B cell (primary cell): Measurements from ENCODE around the gene MICALL1. TPM values are rescaled to one million over a fixed set of nuclear protein-coding genes. Genes with fewer than 3 reads are reported as not detected.

ENCODE experiments used
- ATAC-seq: fragments of 200-7000 bp; cut with Tn5 transposase; one replicate; pipeline ENCODE4 v1.10.0; 2021; ENCODE audit warnings: low read depth, mild to moderate bottlenecking, moderate number of reproducible peaks, moderate library complexity
- CTCF ChIA-PET: fragments of 350-600 bp; sonication (Branson Sonifier 250); formaldehyde crosslinking; loops from one replicate; lab custom pipeline; 2021; ENCODE audit warnings: antibody characterized with exemption, inconsistent platforms; lab: Charles Lee
- POLR2A ChIA-PET: fragments of 350-600 bp; sonication (Branson Sonifier 250); formaldehyde crosslinking; loops from one replicate; lab custom pipeline; 2021; ENCODE audit warnings: antibody characterized with exemption; lab: Charles Lee
- DNase-seq: peaks from one replicate; pipeline ENCODE4 v3.0.0; 2013
- H2AFZ ChIP-seq: 2 replicates; pipeline ENCODE4 v1.6.1; 2012; ENCODE audit warnings: mild to moderate bottlenecking, low read depth, low read length; ENCODE audit not compliant: insufficient read depth, poor library complexity, severe bottlenecking
- H3K27ac ChIP-seq, 2 donors: 1 replicate in 1 of 2; 2 replicates in 1 of 2; pipeline ENCODE4 v1.5.1; 2012 to 2013; ENCODE audit warnings: low read length in 2 of 2, mild to moderate bottlenecking in 2 of 2, moderate library complexity in 1 of 2
- H3K27me3 ChIP-seq, 4 experiments: fragments of 200-600 bp in 1 of 4; sonication (generic) in 1 of 4; replicated peaks in 1 of 4; 1 replicate in 2 of 4; 2 replicates in 2 of 4; pipeline versions ENCODE4 v1.6.1 to v1.7.0; 2013 to 2016; ENCODE audit warnings: low read length in 3 of 4, mild to moderate bottlenecking in 2 of 4, mixed read lengths in 1 of 4, moderate library complexity in 1 of 4; ENCODE audit not compliant: insufficient read depth in 4 of 4, control insufficient read depth in 3 of 4; ENCODE audit errors: control extremely low read depth in 1 of 4
- H3K36me3 ChIP-seq, 2 experiments: replicated peaks in 1 of 2; 1 replicate in 1 of 2; 2 replicates in 1 of 2; pipeline versions ENCODE4 v1.6.1 to v1.7.1; 2013; ENCODE audit warnings: low read length in 1 of 2; ENCODE audit not compliant: insufficient read depth in 2 of 2, control insufficient read depth in 1 of 2; ENCODE audit errors: control extremely low read depth in 1 of 2, extremely low read depth in 1 of 2
- H3K4me1 ChIP-seq, 2 donors: fragments of 200-600 bp in 1 of 2; sonication (generic) in 1 of 2; 1 replicate in 1 of 2; 2 replicates in 1 of 2; pipeline versions ENCODE4 v1.5.1 to v1.6.1; 2013 to 2017; ENCODE audit warnings: low read length in 2 of 2; ENCODE audit not compliant: control insufficient read depth in 2 of 2, insufficient read depth in 2 of 2
- H3K4me2 ChIP-seq: replicated peaks from 2 replicates; pipeline ENCODE3; 2012; ENCODE audit warnings: mild to moderate bottlenecking, low read depth, low read length; ENCODE audit not compliant: poor library complexity, severe bottlenecking
- H3K4me3 ChIP-seq, 5 experiments: fragments of 200-600 bp in 1 of 5; sonication (generic) in 1 of 5; 1 replicate in 3 of 5; 2 replicates in 2 of 5; pipeline versions ENCODE4 v1.5.1 to v1.7.0; 2011 to 2016; ENCODE audit warnings: low read length in 4 of 5, mild to moderate bottlenecking in 4 of 5, low read depth in 2 of 5, control low read depth in 1 of 5, moderate library complexity in 1 of 5; ENCODE audit not compliant: insufficient read depth in 1 of 5; ENCODE audit errors: control extremely low read depth in 1 of 5, extremely low read depth in 1 of 5
- H3K79me2 ChIP-seq: fragments of 200-600 bp; sonication (generic); one replicate; pipeline ENCODE4 v1.6.0; 2016; ENCODE audit warnings: low read length; ENCODE audit not compliant: control insufficient read depth, insufficient read depth
- H3K9ac ChIP-seq: fragments of 200-600 bp; sonication (generic); 2 replicates; pipeline ENCODE4 v1.6.1; 2017; ENCODE audit warnings: mild to moderate bottlenecking, low read length, moderate library complexity
- H3K9me3 ChIP-seq, 3 donors: one replicate each; pipeline versions ENCODE4 v1.6.1 to v1.7.1; 2013; ENCODE audit warnings: low read length in 2 of 3; ENCODE audit not compliant: control insufficient read depth in 2 of 3, insufficient read depth in 1 of 3; ENCODE audit errors: control extremely low read depth in 1 of 3
- H4K20me1 ChIP-seq: 2 replicates; pipeline ENCODE4 v1.6.0; 2012; ENCODE audit warnings: mild to moderate bottlenecking, low read length; ENCODE audit not compliant: insufficient read depth, control insufficient read depth, poor library complexity, severe bottlenecking
- H3K27ac Mint-ChIP-seq: one replicate; pipeline ENCODE4 v1.8.0; 2021; ENCODE audit warnings: mixed read lengths
- H3K27me3 Mint-ChIP-seq: one replicate; pipeline ENCODE4 v1.8.0; 2021; ENCODE audit warnings: mixed read lengths
- H3K4me1 Mint-ChIP-seq: one replicate; pipeline ENCODE4 v1.8.0; 2021; ENCODE audit warnings: mixed read lengths
- H3K4me3 Mint-ChIP-seq: one replicate; pipeline ENCODE4 v1.8.0; 2021; ENCODE audit warnings: mixed read lengths
- H3K9me3 Mint-ChIP-seq: one replicate; pipeline ENCODE4 v1.8.0; 2022; ENCODE audit warnings: mixed read lengths; ENCODE audit not compliant: insufficient read depth
- EZH2 ChIP-seq: IDR thresholded peaks from 2 replicates; pipeline ENCODE4 v1.6.1; 2012; ENCODE audit warnings: borderline replicate concordance, low read depth, mild to moderate bottlenecking, moderate library complexity, low read length; ENCODE audit not compliant: insufficient read depth, poor library complexity, severe bottlenecking
- WGBS: methylation state at CpG from one replicate; pipeline ENCODE4 v1.1.5; 2013; ENCODE audit warnings: missing lambda C conversion rate; ENCODE audit not compliant: insufficient coverage; 5-methylcytosine and 5-hydroxymethylcytosine counted together
- intact Hi-C: fragments of 100-400 bp; cut with micrococcal nuclease; formaldehyde crosslinking; loops from one replicate; pipeline ENCODE4 v1.10.0; 2022
- polyA plus RNA-seq: library from polyadenylated mRNA; depleted of rRNA; stranded (reverse); fragments of >200 nt; gene quantifications from 2 replicates; pipeline ENCODE4 v1.2.3, GENCODE V29; 2012
- total RNA-seq, 2 donors: library from RNA; stranded (reverse); fragments of 120-200 nt in 1 of 2; gene quantifications; 1 replicate in 1 of 2; 2 replicates in 1 of 2; pipeline versions ENCODE4 v1.2.3 to v1.2.4, GENCODE V29; 2013 to 2022
- TF ChIP-seq, protein P1 (sequence below): fragments of 200-600 bp; IDR thresholded peaks from one replicate; pipeline ENCODE4 v1.8.0; 2022; ENCODE audit warnings: antibody characterized with exemption, mild to moderate bottlenecking

The MICALL1 gene
- total and polyA plus RNA-seq, 2 donors (not counting 1 experiment from before 2014, with no cell fraction given): 21.0 to 34.9 TPM

DNA sequence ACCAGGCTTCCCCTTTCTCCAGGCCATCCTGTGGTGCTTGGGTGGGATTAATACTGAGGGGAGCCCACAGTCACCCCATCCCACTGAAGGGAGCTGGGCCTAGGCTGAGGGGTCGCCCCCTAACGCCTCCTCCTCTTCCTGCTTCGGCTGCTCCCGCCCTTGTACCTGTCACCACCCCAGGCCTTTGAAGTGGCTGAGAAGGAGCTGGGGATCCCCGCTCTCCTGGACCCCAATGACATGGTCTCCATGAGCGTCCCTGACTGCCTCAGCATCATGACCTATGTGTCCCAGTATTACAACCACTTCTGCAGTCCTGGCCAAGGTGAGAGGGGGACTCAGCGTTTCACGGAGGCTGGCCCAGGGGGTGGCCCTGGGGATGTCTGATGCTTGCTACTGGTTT, 6.1 kb downstream of the MICALL1 start:
- Mint-ChIP-seq H3K4me1 (peaks cover 13% of the 10 kb centered on the region), H3K9me3 (no peaks in the 10 kb centered on the region), H3K27me3 (no peaks in the 10 kb centered on the region), H3K27ac (no peak overlapping the region), H3K4me3 (no peak overlapping the region)
- WGBS: 93% methylated on average over 3 of the region's 8 CpGs
- H3K4me3 ChIP-seq: no peak overlapping the region
- no peak overlapping the region for H3K27ac ChIP-seq
- no peak overlapping the region for H2AFZ ChIP-seq
- POLR2A ChIA-PET: no interaction called here
- DNase-seq (no peak), ATAC-seq (no peak)
- CTCF ChIA-PET: no interaction called here
- H3K79me2 ChIP-seq: peaks cover 3% of the 10 kb centered on the region
- peaks cover 4% of the 10 kb centered on the region in 2 donors for H3K4me1 ChIP-seq
- H3K36me3 ChIP-seq: peaks cover 0 to 16% of the 10 kb centered on the region in 2 experiments
- H3K9ac ChIP-seq: no peak overlapping the region
- peaks cover 7% of the 10 kb centered on the region for H4K20me1 ChIP-seq
- no peaks in the 10 kb centered on the region for H3K27me3 ChIP-seq
- no peaks in the 10 kb centered on the region for H3K9me3 ChIP-seq
- intact Hi-C loops: no loop called here
- H3K4me2 ChIP-seq: no peak overlapping the region
- TF ChIP-seq EZH2: no peak
- TF ChIP-seq, protein P1, sequence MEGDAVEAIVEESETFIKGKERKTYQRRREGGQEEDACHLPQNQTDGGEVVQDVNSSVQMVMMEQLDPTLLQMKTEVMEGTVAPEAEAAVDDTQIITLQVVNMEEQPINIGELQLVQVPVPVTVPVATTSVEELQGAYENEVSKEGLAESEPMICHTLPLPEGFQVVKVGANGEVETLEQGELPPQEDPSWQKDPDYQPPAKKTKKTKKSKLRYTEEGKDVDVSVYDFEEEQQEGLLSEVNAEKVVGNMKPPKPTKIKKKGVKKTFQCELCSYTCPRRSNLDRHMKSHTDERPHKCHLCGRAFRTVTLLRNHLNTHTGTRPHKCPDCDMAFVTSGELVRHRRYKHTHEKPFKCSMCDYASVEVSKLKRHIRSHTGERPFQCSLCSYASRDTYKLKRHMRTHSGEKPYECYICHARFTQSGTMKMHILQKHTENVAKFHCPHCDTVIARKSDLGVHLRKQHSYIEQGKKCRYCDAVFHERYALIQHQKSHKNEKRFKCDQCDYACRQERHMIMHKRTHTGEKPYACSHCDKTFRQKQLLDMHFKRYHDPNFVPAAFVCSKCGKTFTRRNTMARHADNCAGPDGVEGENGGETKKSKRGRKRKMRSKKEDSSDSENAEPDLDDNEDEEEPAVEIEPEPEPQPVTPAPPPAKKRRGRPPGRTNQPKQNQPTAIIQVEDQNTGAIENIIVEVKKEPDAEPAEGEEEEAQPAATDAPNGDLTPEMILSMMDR: no peak

DNA sequence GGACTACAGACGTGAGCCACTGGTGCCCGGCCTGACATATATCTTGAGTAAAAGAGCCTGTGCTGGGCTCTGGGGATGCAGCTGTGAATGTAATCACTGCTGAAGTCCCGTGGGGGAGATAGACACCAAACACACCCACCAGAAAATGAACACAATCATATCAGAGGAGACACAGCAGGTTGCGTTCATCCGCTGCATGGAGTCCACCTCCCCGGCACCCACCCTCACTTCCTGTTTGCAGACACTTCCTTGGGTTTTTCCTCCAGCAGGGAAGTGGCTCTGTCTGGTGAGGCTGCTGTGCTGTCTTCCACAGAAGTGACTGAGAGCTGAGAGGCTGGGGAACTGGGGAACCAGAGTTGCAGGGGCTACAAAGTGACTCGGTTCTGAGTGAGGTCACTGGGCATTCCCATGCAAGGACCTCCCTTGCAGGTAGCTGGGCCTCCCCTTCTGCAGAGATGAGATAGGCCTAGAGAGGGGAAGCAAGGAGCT, 7.2 kb downstream of the MICALL1 start:
- H3K4me3 ChIP-seq: no peak overlapping the region
- H3K9me3 ChIP-seq: no peaks in the 10 kb centered on the region
- Mint-ChIP-seq H3K4me1 (peaks cover 6% of the 10 kb centered on the region), H3K4me3 (no peak overlapping the region), H3K27me3 (no peaks in the 10 kb centered on the region), H3K9me3 (no peaks in the 10 kb centered on the region), H3K27ac (no peak overlapping the region)
- WGBS: 75% methylated on average over 3 of the region's 7 CpGs
- peaks cover 3% of the 10 kb centered on the region for H3K79me2 ChIP-seq
- no peak overlapping the region for H3K9ac ChIP-seq
- peak; percentile 14 for ATAC-seq
- no peak for DNase-seq
- TF ChIP-seq EZH2: no peak
- TF ChIP-seq, protein P1: no peak
- intact Hi-C loops: no loop called here
- H3K27me3 ChIP-seq: no peaks in the 10 kb centered on the region
- no peak overlapping the region for H2AFZ ChIP-seq
- no peak overlapping the region for H3K4me2 ChIP-seq
- H4K20me1 ChIP-seq: no peaks in the 10 kb centered on the region
- POLR2A ChIA-PET: no interaction called here
- no peak overlapping the region for H3K27ac ChIP-seq
- H3K4me1 ChIP-seq: peaks cover 0 to 4% of the 10 kb centered on the region in 2 donors
- CTCF ChIA-PET: interaction anchor here (0.7 kb wide), 1 partner anchor 937 kb away, joined by 4 read pairs; no protein-coding TSS in a partner anchor
- peaks cover 0 to 25% of the 10 kb centered on the region in 2 experiments for H3K36me3 ChIP-seq
